NCI-H2196 treated with DMSO at 0.1 percent for 48 hours (cell line): ENCODE results near the gene SCN7A.
"Not testable (repeated sequence)": the region's sequence is repeated elsewhere in the genome, so short reads cannot be mapped to it uniquely, and the experiment has no call there.

ENCODE experiments used
- DNase-seq: peaks from one replicate; lab custom pipeline; 2025; ENCODE audit not compliant: unreplicated experiment; lab: John Stamatoyannopoulos, UW

SCN7A gene

GRCh38 chr2:166360906-166361305, 133.1 kb downstream of the SCN7A start:
- no peak for DNase-seq

DNA sequence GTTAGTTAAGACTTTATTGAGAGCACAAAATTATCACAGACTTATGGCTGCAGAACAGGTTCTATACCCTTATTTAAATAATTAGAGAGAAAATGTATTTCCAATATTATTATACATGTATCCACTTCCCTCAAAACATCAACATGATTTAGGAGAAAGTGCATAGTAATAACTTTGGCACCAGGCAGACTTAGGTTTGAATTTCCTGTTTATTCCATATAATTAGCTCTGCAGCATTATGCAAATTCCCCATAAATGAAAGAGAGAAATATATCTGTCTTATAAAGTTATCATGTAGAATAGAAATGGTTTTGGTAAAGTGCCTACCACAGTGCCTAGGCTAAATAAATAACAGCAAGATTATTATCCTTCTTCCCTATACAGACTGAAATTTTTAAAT, 133.6 kb downstream of the SCN7A start:
- DNase-seq = no peak

GRCh38 chr2:166357950-166358321, 136.1 kb downstream of the SCN7A start:
- DNase-seq = not testable (repeated sequence)

GRCh38 chr2:166357068-166357949, 136.7 kb downstream of the SCN7A start:
- DNase-seq = no peak
